GM18868 (cell line): ENCODE measurements around the gene MYL5.
"Not testable (repeated sequence)": the region's sequence is repeated elsewhere in the genome, so short reads cannot be mapped to it uniquely, and the experiment has no call there.

Experiments used
- ATAC-seq: cut with Tn5 transposase; IDR thresholded peaks from one replicate; pipeline ENCODE4 v1.9.1; 2021; ENCODE audit warnings: mild to moderate bottlenecking, moderate library complexity; ENCODE audit not compliant: unreplicated experiment

MYL5 gene

DNA sequence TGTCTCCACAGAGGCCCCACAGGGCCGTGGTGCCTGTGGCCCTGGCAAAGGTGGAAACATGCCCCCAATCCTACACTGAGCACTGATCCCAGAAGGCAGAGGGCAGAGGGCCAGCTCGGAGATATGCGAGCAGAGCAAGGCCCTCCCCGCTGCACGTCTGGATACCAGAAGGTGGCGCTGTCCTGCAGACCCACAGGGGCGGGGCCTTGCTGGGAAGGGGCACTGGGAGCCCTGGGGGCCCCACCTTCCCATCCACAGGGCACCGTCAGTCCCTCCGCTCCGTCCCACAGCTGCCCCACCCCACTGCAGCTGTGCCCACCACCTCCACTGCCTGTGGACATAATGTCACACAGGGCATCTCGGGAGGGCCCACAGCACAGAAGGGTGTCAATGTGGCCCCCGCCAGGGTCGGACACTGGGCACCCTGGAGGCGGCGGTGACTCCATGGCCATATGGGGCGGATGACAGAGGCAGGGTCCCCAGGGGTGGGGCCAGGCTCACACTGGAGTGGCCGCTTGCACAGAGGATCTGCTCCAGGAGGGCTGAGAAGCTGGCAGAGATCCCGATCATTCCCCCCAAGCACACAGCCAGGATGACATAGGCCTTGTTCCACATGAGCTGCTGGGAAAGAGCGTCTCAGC, 9.8 kb downstream of the MYL5 start:
- peak; percentile 36 for ATAC-seq

DNA sequence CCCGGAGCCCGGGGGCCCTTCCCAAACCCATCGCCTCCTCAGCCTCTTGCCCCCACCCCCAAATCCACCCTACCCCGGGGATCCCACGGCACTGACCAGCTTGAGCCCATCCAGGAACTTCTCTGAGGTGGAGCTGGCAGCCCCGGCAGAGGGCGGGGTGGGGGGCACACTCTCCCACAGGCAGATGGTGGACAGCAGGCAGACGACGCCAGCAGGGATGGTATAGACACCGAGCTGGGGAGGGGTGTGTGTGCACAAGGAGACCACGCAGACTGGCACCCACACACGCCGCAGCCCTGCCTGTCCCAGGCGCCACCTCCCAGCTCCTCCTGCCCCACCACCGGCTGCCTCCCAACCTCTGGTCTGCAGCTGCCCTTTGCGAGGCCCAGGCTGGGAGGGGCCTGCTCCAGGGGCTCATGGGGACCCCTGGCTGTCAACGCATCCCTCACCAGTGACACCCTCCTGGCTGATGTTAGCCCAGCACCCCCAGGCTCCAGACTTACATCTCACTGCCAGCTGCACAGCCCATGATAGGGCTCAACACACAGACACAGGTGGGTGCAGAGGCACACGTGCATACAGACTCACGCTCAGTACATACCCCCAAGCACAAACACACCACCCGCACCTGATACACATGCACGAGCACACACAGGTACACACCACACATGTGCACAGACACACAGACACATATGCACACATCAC, 10.4 kb downstream of the MYL5 start:
- ATAC-seq = no peak

DNA sequence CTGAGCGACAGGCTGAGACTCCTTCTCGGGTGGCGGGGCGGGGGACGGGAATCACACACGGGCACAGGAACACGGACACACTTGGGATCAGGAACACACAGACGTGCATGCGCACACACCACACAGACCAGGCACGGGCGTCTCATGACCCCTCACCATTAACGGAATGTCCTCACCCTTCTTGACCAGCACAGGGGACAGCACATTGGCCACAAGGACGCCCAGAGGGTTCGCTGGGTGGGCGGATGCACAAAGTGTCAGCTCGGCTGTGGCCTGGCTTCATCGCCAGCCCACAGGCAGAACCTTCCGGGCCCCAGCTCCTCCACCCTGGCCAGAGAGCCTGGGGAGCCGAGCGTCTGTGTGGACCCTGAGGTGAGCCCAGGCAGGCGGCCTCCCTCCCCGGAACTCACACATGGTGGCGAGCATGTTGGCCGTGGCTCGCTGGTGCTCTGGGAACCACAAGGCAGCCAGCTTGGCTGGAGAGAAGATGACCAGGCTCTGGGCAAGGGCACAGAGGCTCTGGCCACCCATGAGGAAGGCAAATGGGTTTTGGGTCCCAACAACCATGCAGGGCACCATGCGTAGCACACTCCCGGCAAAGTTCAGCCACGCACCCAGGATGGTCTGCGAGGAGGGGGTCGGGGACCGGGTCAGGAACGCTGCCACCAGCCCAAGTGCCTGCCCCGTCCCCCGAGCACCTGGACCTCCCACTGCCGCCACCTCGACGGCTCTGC, 11.5 kb downstream of the MYL5 start:
- no peak for ATAC-seq

DNA sequence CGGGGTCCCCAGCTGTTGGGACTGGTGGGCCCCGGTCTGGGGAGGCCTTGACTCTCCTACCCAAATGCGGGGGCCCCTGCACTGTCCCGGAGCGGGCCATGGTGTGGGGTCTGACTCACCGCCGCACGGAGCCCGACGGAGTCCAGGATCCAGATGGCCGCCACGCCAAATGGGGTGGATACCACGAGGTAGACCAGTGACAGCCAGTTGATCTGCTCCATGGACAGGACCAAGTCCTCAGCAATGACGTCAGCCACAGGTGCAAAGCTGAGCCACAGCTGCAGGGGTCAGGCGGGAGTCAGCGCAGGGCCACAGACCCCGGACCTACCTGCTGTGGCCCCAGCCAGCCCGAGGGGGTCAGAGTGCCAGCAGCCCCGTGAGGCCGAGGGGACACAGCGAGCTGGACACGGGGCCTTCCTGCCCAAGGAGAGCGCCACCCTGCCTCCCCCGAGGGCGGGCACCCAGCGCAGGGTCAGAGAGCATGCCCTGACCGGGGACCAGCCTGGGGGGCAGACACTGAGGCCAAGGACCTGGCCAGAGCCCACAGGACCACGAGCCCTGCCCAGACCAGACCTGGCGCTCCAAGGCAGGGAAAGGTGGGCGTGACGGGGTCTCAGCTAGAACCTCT, 12.2 kb downstream of the MYL5 start:
- ATAC-seq = no peak

DNA sequence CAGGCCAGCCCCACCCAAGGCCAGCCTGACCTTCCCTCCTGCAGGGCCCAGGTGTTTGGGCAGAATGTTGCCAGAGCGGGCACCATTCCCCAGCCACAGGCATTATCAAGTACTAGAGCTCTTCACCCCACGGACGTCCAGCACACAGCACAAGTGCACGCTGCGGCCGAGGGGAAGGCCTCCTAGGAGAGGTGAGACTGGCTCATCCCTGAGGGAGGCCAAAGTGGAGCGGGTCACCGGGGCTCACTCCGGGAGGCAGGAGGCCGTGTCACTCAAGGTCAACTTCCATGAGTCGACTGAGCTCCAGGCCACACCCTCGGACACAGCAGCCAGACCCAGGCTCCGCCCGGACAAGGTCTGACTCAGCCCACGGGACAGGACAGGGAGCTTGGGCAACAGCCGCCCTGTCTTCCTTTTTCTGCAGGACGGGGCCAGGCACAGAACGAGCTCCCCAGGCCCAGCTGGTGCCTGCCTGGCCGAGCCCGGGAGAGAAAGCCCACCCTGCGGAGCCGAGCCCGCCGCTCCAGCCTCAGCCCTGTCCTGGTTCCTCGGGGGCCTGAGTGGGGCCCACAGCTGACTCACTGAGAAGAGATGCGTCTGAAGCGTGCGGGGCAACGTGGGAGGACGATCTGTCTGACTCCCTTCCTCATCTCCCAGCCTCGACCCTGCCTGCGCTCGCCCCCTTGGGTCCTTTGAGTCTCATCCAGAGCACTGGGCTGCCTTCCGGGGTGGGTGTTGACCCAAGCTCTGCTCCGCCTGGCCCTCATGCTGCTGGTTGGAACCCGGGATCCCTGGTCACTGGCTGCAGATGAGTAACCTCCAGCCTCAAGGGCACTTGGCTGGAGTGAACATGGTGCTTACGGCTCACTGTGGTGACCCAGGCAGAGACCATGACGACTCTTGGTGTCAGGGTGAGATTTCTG, 13.0 kb downstream of the MYL5 start:
- no peak for ATAC-seq

DNA sequence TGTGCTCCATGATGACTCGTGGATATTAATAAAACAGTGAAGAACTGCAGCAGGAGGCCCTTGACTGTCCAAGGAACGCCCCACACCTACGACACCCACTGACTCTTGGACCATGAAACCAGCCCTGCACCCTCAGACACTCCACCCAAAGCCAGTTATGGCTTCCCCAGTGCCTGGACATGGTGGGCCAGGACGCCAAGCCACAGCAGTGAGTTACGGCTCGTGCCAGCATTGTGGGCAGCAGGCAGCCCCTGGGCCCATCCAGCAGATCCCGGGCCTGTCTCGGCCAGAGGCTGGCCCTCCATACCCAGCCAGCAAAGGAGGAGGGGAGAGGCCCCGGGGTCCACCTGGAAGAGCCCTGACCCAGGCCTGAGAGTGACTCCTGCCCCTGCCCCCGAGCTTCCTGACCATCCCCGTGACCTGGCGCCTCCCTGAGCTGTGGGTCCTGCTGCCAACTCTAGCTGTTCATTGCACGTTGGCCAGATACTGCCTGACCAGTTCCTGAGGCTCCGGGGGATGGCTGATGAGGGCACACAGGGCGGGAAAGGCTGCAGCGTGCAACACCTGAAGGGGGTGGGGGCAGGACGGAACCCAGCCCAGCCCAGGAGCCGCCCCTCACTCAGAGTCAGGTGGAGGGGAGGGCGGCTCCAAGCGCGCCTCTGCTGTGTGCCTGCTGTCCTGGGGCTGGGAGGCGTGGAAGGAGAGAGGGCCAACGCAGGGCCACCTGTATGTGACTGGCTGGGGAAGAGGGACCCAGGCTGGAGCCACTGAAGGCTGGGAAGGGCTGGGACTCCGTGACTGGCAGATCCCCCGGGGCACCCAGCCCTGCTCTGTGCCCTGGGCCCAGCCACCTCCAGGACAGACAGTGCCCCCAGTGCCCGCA, 13.9 kb downstream of the MYL5 start:
- no peak for ATAC-seq

DNA sequence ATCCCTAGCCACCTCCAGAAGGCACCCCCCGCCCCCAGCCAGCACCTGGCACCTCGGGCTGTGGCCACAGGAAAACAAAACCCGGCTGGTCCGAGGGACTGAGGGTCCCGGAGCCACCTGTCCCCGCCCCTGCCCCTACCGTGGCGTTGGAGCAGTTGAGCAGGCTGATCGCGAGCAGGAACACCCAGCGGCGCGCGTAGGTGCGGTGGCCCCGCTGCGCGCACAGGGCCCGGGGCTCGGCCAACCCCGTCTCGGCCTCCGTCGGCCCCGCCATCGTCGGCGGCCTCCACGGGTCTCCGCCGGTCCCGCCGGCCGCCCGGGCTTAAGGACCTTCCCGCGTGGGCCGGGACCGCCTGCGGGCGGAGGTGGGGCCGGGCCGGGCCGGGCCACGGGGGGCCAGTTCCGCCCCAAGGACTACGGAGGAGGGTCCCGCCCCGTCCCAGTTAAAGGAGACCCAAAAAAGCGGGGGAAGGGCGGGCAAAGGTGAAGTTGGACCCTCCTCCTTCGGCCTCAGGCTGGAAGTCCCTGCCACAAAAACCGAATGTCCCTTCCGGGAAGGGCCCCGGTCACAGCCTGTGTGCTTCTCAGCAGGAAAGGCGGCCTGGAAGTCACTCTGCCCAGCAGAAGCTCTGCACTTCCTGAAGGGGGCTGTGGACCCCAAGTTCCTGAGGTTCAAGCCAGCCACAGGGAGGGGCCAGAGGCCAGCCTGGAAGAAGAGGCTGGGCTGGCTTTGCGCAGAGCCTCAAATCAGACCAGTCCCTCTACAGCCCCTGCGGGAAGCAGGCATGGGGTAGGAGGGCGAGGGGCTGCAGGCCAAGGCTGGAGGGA, 14.7 kb downstream of the MYL5 start, which contains the start of gene SLC49A3:
Gene SLC49A3, minus strand, starts transcription at position 298 of the 828 bp plus-strand sequence. Its CDS starts 24 bp downstream, at position 274.
- ATAC-seq = peak; percentile 41

DNA sequence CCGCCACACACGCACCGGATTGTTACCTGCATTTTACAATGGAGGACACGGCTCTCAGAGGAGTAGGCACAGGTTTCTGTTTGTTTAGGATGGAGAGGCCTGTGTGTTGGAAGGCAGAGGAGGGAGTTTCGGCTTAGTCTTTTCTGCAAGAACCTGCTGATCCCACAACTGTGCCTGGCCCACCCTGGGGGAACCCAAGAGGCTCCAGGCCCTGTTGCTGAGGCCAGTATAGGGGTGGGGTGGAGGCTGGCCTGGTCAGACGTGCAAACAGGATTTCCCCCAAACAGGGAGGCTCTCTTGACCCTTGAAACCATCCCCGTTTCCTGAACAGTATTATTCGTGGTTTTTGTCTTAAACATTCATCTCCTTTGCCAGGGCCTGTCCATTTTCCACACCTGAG, 15.4 kb downstream of the MYL5 start:
- no peak for ATAC-seq

DNA sequence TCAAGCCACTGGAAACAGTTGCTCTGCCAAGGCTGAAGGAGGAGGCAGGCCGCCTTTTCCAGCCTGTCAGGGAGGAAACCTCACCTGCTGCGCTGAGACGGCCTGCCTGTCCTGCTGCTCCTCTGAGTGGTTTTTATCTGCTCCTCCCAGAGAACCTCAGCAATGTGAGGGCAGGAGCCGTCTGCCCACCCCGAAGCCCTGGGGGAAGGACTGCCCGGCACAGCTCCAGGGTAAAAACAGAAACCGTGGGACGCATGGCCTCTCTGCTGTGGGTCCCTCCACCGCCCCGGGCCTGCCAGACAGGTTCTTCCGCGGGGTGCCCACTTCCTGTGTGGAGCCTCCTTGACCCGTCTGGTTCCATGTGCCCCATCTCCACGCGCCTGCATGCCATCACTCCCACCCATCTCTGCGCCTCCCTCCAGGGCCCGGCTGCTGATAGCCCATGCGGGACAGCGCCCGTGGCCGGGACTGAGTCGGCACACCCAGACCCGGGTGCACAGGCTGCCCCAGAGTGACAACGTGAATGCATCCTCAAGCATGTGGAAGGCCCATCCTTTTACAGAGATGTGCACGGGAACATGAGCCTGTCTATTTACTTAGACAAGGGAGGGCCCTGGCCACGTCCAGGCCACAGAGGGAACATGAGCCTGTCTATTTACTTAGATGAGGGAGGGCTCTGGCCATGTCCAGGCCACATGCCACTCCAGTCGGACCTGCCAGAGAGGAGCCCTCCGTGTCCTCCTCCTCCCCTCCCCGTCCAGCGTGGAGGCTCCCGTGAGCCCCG, 18.6 kb downstream of the MYL5 start:
- no peak for ATAC-seq

DNA sequence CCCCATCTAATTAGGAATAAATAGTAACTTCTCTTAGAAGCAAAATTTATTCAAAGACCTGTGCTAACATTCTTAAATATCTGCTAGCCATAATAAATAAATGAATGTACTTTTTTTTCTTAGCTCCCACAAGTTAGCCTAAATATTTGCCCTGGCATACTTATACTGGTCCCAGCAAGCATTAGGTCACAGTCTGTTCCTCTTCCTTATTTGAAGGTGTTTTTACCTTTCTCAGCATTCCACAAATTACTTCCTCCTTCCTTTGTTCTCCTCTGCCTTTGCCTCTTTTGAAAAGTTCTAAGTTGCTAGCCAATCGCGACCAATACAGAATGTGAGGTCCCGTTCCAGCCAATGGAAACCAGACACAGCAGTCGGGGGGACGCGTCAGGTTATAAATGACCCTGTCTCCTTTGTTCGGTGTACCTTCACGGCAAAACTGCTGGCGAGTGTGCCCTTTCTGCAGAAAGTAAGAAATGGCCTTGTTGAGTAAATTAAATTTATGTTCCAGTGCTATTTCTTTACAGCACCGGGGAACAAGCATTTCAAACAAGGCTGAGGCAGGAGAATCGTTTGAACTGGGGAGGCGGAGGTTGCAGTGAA, 20.1 kb downstream of the MYL5 start:
- ATAC-seq = not testable (repeated sequence)

DNA sequence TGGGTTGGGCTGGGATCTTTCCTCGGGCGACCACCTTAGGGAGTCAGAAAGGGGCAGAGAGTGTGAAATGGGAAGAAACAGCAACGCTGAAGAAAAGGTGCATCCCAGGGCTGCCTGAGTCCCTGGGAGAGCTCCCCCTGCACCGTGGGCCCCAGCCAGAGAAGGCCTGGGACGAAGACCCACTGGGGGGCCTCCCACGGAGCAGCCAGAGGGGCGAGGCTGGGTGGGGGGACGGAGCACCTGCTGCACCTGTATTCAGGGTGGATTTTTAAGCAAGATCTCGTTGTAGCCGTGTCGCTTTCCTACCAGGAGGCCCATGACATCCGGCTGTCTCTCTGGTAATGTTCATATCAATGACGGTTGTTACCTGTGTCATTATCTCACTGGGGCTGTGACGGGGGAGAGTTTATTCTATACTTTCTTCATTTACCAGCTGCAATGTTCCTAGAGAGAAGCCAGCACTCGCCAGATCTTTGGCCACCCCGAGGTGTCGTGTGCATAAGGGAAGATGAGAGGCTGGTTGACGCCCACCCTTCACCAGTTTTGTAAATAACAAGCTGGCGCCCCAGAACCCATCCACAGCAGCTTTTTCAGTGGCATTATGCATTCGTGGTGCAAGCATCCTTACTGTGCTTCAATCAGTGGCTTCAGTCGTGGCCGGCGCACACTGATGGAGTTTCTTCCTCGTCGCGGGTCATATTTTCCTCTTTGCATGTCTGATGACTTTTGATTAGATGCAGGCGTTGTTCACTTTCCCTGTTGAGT, 25.7 kb downstream of the MYL5 start:
- no peak for ATAC-seq

DNA sequence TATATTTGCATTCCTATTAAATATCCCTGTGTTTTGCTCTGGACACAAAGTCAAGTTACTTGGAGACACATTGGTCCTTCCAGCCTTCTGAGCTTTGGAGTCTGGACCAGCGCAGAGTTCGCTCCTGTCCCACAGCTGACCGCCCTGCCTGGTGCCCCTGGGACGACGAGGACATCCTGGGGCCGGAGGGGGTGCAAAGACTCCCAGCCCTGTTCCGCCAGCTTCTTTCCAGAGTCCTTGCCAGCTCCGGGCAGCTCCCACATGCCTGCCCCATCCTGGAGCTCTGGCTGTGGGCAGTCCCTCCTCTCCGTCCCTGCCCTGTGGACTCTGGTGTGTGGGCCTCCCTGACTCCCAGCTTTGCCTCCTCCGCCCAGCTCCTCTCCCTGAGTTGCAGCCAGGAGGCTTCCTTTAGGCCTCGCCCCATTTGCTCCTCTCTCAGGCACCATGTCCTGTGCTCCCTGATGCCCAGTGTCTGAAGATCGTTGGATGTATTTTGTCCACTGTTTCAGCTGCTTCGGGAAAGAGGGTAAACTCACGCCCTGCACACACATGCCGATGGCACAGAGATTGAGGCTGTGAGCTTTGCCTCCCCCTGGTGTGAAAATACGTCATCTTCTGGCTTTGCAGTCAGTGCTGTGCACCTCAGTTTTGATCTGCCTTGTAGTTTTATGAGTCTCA, 26.4 kb downstream of the MYL5 start:
- ATAC-seq = no peak

DNA sequence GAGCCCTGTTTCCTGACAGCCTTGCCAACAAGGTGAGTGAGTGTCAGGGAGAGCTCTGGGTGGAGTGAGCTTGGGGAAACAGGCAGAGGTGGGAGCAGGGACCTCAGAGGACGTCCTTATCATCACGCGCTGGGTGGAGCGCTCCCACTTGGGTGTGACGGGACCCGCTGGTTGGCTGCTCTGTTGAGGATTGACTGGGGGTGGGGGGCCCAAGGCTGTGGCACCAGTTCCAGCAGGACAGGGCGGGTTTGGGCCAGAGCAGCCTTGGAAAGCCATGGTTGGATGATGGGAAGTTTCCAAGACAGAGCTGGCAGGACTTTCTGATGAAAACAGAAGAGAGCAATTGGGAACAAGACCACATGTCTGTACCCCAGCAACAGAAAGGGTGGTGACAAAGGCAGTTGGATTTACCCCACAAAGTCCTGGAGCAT, 28.3 kb downstream of the MYL5 start:
- no peak for ATAC-seq

DNA sequence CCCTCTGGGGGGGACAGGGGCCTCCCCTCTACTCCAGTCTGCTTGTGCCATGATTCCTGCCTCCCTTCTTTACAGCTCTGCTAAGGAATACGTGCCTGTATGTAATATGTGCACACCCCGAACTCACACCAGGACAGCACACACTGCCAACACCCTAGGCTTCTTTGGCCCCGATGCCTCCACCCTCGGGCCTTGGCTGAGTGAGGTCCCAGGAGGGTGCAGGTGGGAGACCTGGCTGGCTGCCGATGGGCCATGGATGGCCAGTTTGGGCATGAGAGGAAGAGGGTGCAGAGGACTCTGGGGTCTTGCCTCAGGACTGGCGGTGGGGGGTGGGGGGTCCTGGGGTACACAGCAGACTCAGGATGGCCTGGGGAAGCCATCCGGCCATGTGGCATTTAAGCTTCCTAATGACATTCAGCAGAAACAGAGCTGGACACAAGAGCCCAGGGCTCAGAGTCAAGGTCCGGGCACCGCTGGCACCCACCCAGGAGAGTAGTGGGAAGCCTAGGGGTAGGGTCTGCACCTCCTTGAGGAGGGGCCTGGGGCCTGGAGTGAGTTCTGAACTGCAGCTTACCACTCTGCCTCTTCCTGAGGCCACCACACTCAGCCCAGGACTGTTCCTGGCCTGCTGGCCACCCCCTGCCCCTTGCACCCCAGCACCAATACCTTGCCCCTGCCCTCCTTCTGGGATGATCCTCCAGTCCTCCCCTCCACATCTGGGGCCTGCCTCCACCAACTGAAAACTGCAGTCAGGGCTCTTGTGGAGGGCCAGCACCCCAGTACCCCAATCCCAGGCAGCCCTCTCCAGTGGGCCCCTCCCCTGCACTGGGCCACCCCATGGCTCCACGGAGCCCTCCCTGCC, 29.2 kb downstream of the MYL5 start:
- no peak for ATAC-seq
